Placental epithelial cell (primary cell): ENCODE measurements around the gene MSN. TPM values are rescaled to one million over a fixed set of nuclear protein-coding genes. Genes with fewer than 3 reads are reported as not detected.

Experiments
- total RNA-seq: library from RNA; depleted of rRNA; stranded (reverse); fragments of >200 nt; gene quantifications from 2 replicates; pipeline ENCODE4 v1.2.3, GENCODE V29; 2012

The MSN gene
- total RNA-seq, result 62.0 and 140 TPM in 2 replicates

DNA sequence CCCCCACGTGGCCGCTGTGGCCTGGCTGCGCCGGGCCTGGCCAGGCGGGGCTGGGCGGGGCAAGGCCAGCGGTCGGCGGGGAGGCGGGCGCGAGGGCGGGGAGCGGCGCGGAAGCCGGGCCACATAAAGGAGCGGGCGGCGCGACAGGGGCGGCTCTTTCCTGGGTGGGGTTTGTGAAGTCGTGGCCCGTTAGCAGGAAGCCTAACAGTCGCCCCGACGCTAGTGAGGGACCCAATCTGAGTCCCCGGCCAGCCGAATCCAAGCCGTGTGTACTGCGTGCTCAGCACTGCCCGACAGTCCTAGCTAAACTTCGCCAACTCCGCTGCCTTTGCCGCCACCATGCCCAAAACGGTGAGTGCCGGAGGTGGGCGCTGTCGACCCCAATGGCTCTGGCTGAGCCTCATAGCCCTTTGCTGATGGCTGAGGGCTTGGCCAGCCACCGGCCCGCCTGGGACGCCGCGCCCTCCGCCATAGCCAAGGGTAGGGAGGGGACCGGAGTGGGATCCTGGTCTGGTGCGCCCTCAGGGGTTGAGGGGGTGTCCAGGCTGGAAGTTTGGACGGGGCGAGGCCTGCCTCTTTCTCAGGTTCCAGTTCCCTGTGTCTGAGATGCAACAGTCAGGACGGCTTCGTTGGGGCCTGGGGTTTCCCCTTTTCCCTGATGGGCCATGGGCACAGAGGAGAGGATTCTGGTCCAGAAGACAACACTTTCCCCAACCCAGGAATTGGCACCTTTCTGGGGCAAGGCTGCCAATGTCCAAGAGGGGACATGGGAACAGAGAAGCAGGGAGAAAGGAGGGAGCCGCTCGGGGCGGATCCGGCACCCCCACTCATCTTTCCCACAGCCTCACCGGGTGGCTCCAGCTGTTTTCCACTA, at the start of gene MSN:
TSS of gene MSN (plus strand) at position 152 of the 874 bp plus-strand sequence. CDS start at position 340, 188 bp downstream.

Other genes with a start within 250 kb of the MSN start
- gene LAS1L, start 132.9 kb upstream of the MSN start, total RNA-seq, result 13.3 and 13.4 TPM in 2 replicates